Ishikawa (cell line): ENCODE results near the gene ABTB2.

Experiments
- CEBPB ChIP-seq: IDR thresholded peaks from 2 replicates; pipeline ENCODE4 v1.6.1; 2012
- CREB1 ChIP-seq: IDR thresholded peaks from 2 replicates; pipeline ENCODE4 v1.6.1; 2012; ENCODE audit warnings: low read depth
- EGR1 ChIP-seq: IDR thresholded peaks from 2 replicates; pipeline ENCODE4 v1.6.1; 2012
- EP300 ChIP-seq: IDR thresholded peaks from 2 replicates; pipeline ENCODE4 v1.6.1; 2012; ENCODE audit warnings: borderline replicate concordance
- FOXM1 ChIP-seq: IDR thresholded peaks from 2 replicates; pipeline ENCODE4 v1.6.1; 2012; ENCODE audit warnings: low read depth, borderline replicate concordance
- MAX ChIP-seq: IDR thresholded peaks from 2 replicates; pipeline ENCODE4 v1.6.1; 2012
- NFIC ChIP-seq: IDR thresholded peaks from 2 replicates; pipeline ENCODE4 v1.6.1; 2012
- RAD21 ChIP-seq: IDR thresholded peaks from 2 replicates; pipeline ENCODE4 v1.6.1; 2012; ENCODE audit warnings: low read depth
- REST ChIP-seq: IDR thresholded peaks from 2 replicates; pipeline ENCODE4 v1.6.1; 2012; ENCODE audit warnings: low read depth, mild to moderate bottlenecking
- TAF1 ChIP-seq: IDR thresholded peaks from 2 replicates; pipeline ENCODE4 v1.6.1; 2012; ENCODE audit warnings: low read depth, mild to moderate bottlenecking
- TCF12 ChIP-seq: IDR thresholded peaks from 2 replicates; pipeline ENCODE4 v1.6.1; 2012; ENCODE audit warnings: low read depth
- YY1 ChIP-seq: IDR thresholded peaks from 2 replicates; pipeline ENCODE4 v1.6.1; 2012; ENCODE audit warnings: low read depth

DNA sequence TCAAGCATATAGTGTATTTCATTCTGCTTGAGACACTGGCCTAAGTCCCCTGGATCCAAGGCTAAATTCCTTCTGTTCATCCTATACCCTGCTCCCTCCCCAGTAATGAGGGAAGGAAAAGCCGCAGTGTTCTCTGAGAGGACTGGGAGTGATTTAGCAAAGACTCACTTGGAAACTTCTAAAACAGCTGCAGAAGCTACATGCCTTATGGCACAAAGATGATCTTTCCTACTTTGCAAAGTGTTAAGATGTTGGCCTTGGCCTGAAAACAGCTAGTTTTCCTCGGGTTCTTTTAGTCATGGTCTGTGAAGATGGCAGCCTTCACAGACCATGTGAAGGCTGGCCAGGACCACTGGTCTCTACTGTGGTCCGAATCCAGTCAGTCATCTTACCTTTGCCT lies 65.7 kb downstream of the ABTB2 start:
- TF ChIP-seq EP300 (no peak), TCF12 (no peak), EGR1 (no peak), FOXM1 (no peak), YY1 (no peak), CEBPB (no peak), TAF1 (no peak), RAD21 (no peak), CREB1 (no peak), NFIC (no peak), MAX (no peak), REST (no peak)
